ENCODE data around the gene ITM2C. TPM values are rescaled to one million over a fixed set of nuclear protein-coding genes. Genes with fewer than 3 reads are reported as not detected.

ITM2C gene
- total RNA-seq, 5 donors from 2014 or later (not counting 1 experiment from before 2014, with no cell fraction given), result 21.9 to 41.2 (median 34.8) TPM

DNA sequence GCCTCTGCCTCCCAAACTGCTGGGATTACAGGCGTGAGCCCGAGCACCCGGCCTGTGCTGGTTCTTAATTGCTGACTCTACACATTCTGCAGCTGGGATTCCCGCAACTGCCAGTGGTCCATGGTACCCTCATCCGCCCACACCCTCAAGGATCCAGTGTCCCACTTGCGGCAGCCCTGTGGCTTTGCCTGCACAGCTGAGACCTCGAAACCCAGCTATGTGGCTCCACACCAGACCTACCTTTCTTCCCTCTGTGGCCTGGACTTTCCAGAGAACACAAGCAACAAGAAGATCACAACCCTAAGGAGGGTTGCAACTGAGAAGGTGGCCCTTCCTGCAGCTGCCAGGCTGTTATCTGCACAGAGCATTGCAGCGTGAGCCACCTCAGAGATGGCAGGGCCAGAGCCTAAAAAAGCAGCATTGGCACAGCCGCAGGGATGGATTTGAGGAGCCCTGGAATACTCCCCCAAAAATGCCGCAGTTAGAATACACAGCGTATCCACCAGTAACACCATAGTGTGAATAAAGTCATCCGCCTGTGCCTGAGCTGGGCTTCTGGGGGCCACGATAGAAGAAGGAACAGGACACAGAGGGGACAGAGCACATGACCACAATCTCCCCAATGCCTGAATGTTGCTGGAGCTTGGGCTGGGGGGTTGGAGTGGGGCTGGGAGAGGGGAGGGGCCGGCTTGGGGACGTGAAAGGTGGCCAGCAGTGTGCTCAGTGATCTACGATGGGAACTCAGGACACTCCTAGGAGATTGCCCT, 58.4 kb downstream of the ITM2C start:
- Mint-ChIP-seq H3K4me1 (peaks cover 35 to 72% (median 67%) of the 10 kb centered on the region in 3 donors), H3K4me3 (peak overlapping the region; percentile 22 to 86 (median 83)), H3K9me3 (no peaks in the 10 kb centered on the region), H3K27me3 (peaks cover 0 to 5% of the 10 kb centered on the region in 2 donors), H3K36me3 (peaks cover 4% of the 10 kb centered on the region), H3K27ac (peak overlapping the region; percentile 57 to 71)
- Histone ChIP-seq H3K4me3 (ENCODE audit: control insufficient read depth in 1 of 2, extremely low read depth in 1 of 2, low read length in 1 of 2) (no peak overlapping the region), H3K4me1 (ENCODE audit: control insufficient read depth in 1 of 2, extremely low read depth in 1 of 2, insufficient read depth in 2 of 2, low read length in 2 of 2) (peaks cover 0 to 42% of the 10 kb centered on the region in 2 experiments), H3K9me3 (no peaks in the 10 kb centered on the region), H3K27me3 (replicated peaks in 1 of 2; ENCODE audit: control insufficient read depth in 2 of 2, extremely low read depth in 1 of 2, insufficient read depth in 2 of 2, low read length in 1 of 2) (peaks cover 0 to 21% of the 10 kb centered on the region in 2 experiments), H3K36me3 (ENCODE audit: control insufficient read depth in 2 of 2, extremely low read depth in 1 of 2, insufficient read depth in 1 of 2, low read length in 1 of 2) (no peaks in the 10 kb centered on the region), H3K27ac (ENCODE audit: low read length) (no peak overlapping the region)
- CTCF ChIA-PET, result interaction anchor here (0.6 to 0.9 kb wide), 4 partner anchors 15 to 441 kb away, joined by 3 to 5 read pairs (median 4); no protein-coding TSS in a partner anchor
- POLR2A ChIA-PET, result no interaction called here
- DNase-seq, result no peak
- no peak for ATAC-seq (replicated peaks in 1 of 4)
- 91% methylated on average over 8 of the region's 16 CpGs for WGBS (ENCODE audit: insufficient coverage)

DNA sequence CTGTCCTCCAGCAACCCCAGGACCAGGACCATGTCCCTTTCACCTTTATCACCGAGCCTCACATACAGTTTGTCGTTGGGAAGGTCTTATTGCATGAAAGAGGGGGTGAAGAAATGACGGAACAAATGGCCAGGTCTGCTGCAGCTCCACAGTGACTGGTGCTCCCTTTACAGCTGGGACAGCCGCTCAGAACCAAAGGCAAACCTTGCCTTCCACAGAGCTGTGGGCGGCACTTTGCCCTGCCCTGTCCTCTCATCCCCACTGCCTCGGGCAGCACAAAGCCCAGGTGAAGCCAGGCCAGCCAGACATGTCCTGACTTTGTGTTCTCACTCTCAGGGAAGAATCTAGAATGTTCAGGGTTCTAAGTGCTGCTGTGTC, 59.3 kb downstream of the ITM2C start:
- H3K9me3 ChIP-seq, result no peaks in the 10 kb centered on the region
- Mint-ChIP-seq H3K36me3 (peaks cover 4% of the 10 kb centered on the region), H3K27me3 (peaks cover 0 to 3% of the 10 kb centered on the region in 2 donors), H3K27ac (peak overlapping the region; percentile 92), H3K4me1 (peaks cover 35 to 63% (median 58%) of the 10 kb centered on the region in 3 donors), H3K9me3 (no peaks in the 10 kb centered on the region), H3K4me3 (peak overlapping the region; percentile 83 to 86 (median 85))
- peak overlapping the region; percentile 63 for H3K27ac ChIP-seq (ENCODE audit: low read length)
- DNase-seq (no peak), ATAC-seq (replicated peaks in 1 of 4) (peak in 1 of 4 experiments; percentile 2)
- WGBS (ENCODE audit: insufficient coverage), result 77% methylated on average over 3 of the region's 6 CpGs
- H3K27me3 ChIP-seq (replicated peaks in 1 of 2; ENCODE audit: control insufficient read depth in 2 of 2, extremely low read depth in 1 of 2, insufficient read depth in 2 of 2, low read length in 1 of 2), result peaks cover 0 to 21% of the 10 kb centered on the region in 2 experiments
- H3K36me3 ChIP-seq (ENCODE audit: control insufficient read depth in 2 of 2, extremely low read depth in 1 of 2, insufficient read depth in 1 of 2, low read length in 1 of 2), result no peaks in the 10 kb centered on the region
- ChIA-PET POLR2A (interaction anchor here in 1 of 2 donors (0.6 kb wide), 1 partner anchor 90 kb away, joined by 3 read pairs; no protein-coding TSS in a partner anchor), CTCF (interaction anchor here (0.5 to 1.5 kb wide), 8 partner anchors 57 to 1750 kb away, joined by 3 to 6 read pairs (median 3); partner anchors contain the start of gene ITM2C (in 1 of the 2))
- peak overlapping the region; percentile 60 to 71 for H3K4me3 ChIP-seq (ENCODE audit: control insufficient read depth in 1 of 2, extremely low read depth in 1 of 2, low read length in 1 of 2)
- H3K4me1 ChIP-seq (ENCODE audit: control insufficient read depth in 1 of 2, extremely low read depth in 1 of 2, insufficient read depth in 2 of 2, low read length in 2 of 2), result peaks cover 0 to 42% of the 10 kb centered on the region in 2 experiments

DNA sequence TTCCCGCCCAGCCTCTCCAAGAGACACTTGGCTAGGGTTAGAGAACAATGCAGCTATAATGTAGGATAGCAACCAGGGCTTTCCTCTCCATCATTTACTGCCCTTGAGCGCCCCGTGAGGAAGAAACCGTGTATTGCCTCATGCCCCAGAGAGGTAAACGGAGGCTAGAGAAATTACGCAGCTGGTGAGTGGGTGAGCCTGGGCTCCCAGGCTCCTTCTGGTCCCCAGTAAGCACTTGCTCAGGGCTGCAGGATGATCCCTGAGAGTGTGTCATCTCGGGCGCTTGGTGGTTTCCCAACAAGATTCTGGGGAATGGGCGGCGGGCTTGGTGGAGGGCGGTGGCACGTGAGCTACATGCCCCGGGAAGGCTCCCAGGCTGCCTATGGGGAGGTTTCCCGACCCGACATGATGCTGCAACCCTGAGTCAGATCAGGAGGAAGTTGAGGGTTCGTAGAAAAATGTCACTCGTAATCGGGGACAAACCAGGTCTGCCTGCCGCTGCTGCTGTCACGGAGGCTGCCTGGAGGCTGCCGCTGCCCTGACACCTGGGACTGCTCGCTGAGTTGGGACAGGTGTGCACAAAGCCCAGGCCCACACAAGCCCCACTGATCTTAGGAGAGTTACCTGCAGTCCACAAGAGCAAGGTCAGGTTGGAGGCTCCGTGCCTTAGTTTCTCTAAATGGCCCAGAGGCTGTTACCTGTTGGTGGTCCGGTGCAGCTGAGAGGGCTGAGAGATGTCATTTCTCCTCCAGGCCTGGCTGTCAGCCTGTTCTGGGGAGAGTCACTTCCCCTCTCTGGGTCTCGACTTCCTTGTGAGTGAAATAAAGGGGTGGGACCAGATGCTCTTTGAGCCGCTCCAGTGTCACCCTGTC, 60.0 kb downstream of the ITM2C start, which contains the start of gene GPR55:
GPR55 (minus strand) TSS at position 773 of the 872 bp plus-strand sequence. CDS start 14,280 bp downstream, outside the sequence.
- peaks cover 0 to 42% of the 10 kb centered on the region in 2 experiments for H3K4me1 ChIP-seq (ENCODE audit: control insufficient read depth in 1 of 2, extremely low read depth in 1 of 2, insufficient read depth in 2 of 2, low read length in 2 of 2)
- H3K9me3 Mint-ChIP-seq, result no peaks in the 10 kb centered on the region
- H3K36me3 Mint-ChIP-seq, result peaks cover 4% of the 10 kb centered on the region
- H3K27me3 Mint-ChIP-seq, result peaks cover 0 to 2% of the 10 kb centered on the region in 2 donors
- H3K36me3 ChIP-seq (ENCODE audit: control insufficient read depth in 2 of 2, extremely low read depth in 1 of 2, insufficient read depth in 1 of 2, low read length in 1 of 2), result no peaks in the 10 kb centered on the region
- peak within 1 kb of the TSS; percentile 92 for H3K27ac Mint-ChIP-seq
- DNase-seq (peak in 26 of 35 experiments; percentile 15 to 61 (median 32)), ATAC-seq (replicated peaks in 1 of 4) (peak; percentile 78 to 83 (median 80))
- peaks cover 35 to 59% (median 55%) of the 10 kb centered on the region in 3 donors for H3K4me1 Mint-ChIP-seq
- H3K4me3 Mint-ChIP-seq, result peak within 1 kb of the TSS; percentile 83 to 86 (median 85)
- H3K27me3 ChIP-seq (replicated peaks in 1 of 2; ENCODE audit: control insufficient read depth in 2 of 2, extremely low read depth in 1 of 2, insufficient read depth in 2 of 2, low read length in 1 of 2), result peaks cover 0 to 22% of the 10 kb centered on the region in 2 experiments
- 17% methylated on average over 18 of the region's 26 CpGs for WGBS (ENCODE audit: insufficient coverage)
- POLR2A ChIA-PET, result no interaction called here
- peak within 1 kb of the TSS; percentile 63 for H3K27ac ChIP-seq (ENCODE audit: low read length)
- peak within 1 kb of the TSS; percentile 60 to 71 for H3K4me3 ChIP-seq (ENCODE audit: control insufficient read depth in 1 of 2, extremely low read depth in 1 of 2, low read length in 1 of 2)
- CTCF ChIA-PET, result interaction anchor here in 1 of 2 donors (0.5 to 1.5 kb wide), 8 partner anchors 57 to 1750 kb away, joined by 3 to 6 read pairs (median 3); partner anchors contain the start of gene ITM2C
- no peaks in the 10 kb centered on the region for H3K9me3 ChIP-seq

DNA sequence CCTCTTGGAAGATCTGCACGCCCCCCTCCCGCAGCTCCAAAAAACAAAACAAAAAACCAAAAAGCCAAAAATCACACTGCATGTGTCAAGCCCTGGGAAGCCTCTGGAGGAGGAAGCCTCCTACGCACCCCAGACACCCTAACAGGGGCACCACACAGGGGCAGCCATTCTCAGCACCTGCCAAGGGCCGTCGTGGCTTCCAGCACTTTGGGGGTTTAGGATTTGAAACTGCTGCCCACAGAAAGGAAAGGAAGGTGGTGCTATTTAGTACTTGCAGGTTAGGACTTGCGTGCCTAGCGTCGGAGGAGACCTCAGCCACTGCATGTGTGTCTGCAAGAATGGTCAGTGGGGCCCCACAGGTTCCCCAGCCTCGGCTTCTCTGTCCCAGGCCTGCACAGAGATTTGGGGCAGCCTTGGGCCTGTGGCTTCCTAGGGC, 60.7 kb downstream of the ITM2C start:
- Mint-ChIP-seq H3K4me3 (peak overlapping the region; percentile 83 to 86 (median 85)), H3K27me3 (no peaks in the 10 kb centered on the region), H3K9me3 (no peaks in the 10 kb centered on the region), H3K4me1 (peaks cover 29 to 53% (median 49%) of the 10 kb centered on the region in 3 donors), H3K27ac (peak overlapping the region; percentile 92), H3K36me3 (peaks cover 4% of the 10 kb centered on the region)
- Histone ChIP-seq H3K4me1 (ENCODE audit: control insufficient read depth in 1 of 2, extremely low read depth in 1 of 2, insufficient read depth in 2 of 2, low read length in 2 of 2) (peaks cover 0 to 45% of the 10 kb centered on the region in 2 experiments), H3K36me3 (ENCODE audit: control insufficient read depth in 2 of 2, extremely low read depth in 1 of 2, insufficient read depth in 1 of 2, low read length in 1 of 2) (no peaks in the 10 kb centered on the region), H3K27me3 (replicated peaks in 1 of 2; ENCODE audit: control insufficient read depth in 2 of 2, extremely low read depth in 1 of 2, insufficient read depth in 2 of 2, low read length in 1 of 2) (peaks cover 0 to 26% of the 10 kb centered on the region in 2 experiments), H3K4me3 (ENCODE audit: control insufficient read depth in 1 of 2, extremely low read depth in 1 of 2, low read length in 1 of 2) (peak overlapping the region; percentile 60 to 71), H3K27ac (ENCODE audit: low read length) (peak overlapping the region; percentile 63), H3K9me3 (no peaks in the 10 kb centered on the region)
- CTCF ChIA-PET, result no interaction called here
- DNase-seq (peak in 3 of 35 experiments; percentile 9 to 32 (median 17)), ATAC-seq (replicated peaks in 1 of 4) (peak in 3 of 4 experiments; percentile 10 to 44 (median 12))
- 61% methylated on average over 6 of the region's 9 CpGs for WGBS (ENCODE audit: insufficient coverage)
- POLR2A ChIA-PET, result interaction anchor here in 1 of 2 donors (0.5 kb wide), 1 partner anchor 97 kb away, joined by 10 read pairs; no protein-coding TSS in a partner anchor

DNA sequence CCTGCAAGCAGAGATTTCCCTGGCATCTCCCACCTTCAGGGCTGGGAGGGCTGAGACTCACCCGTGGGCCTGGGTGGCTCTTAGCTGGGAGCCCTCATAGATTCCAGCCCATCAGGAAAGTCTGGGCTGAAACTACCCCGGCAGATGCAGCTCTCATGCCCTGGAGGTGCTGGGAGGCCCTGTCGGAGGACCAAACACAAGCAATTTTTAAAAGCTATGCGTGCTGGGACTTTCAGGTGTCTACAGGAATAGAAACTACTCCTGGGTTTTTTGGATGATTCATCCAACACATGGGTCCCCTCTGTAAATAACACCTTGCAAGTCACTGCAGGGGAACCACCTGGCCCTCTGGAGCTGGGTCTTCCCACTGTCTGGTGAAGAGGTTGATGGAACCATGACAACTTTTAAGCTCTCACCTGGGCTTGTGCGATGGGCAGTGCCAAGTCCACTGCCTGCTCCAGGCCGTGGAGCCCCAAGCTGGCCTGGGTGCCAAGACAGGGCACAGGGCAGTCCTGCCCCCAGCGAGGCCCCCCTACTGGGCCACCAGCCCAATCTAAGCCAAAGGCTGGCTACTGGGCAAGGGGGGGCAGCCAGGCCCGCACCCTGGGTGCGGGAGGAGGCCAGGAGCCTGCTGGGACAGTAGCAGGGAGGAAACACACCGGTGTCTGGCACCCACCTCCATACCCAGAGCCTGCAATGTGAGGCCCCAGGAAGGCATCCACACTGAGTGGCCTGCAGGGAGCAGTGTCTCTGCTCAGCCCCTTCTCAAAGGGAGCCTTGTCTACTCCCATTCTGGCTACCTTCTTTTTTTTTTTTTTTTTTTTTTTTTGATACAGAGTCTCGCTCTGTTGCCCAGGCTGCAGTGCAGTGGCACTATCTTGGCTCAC, 61.4 kb downstream of the ITM2C start:
- H3K27me3 Mint-ChIP-seq, result no peaks in the 10 kb centered on the region
- 58% methylated on average over 7 of the region's 11 CpGs for WGBS (ENCODE audit: insufficient coverage)
- ChIA-PET CTCF (interaction anchor here in 1 of 2 donors (0.7 kb wide), 1 partner anchor 99 kb away, joined by 3 read pairs; no protein-coding TSS in a partner anchor), POLR2A (interaction anchor here in 1 of 2 donors (0.5 kb wide), 1 partner anchor 96 kb away, joined by 10 read pairs; no protein-coding TSS in a partner anchor)
- H3K4me3 Mint-ChIP-seq, result peak overlapping the region in 1 of 3 donors; percentile 83
- peak overlapping the region; percentile 63 for H3K27ac ChIP-seq (ENCODE audit: low read length)
- H3K4me1 ChIP-seq (ENCODE audit: control insufficient read depth in 1 of 2, extremely low read depth in 1 of 2, insufficient read depth in 2 of 2, low read length in 2 of 2), result peaks cover 0 to 49% of the 10 kb centered on the region in 2 experiments
- peaks cover 23 to 51% (median 46%) of the 10 kb centered on the region in 3 donors for H3K4me1 Mint-ChIP-seq
- peak overlapping the region; percentile 55 to 92 for H3K27ac Mint-ChIP-seq
- ATAC-seq (replicated peaks in 1 of 4) (no peak), DNase-seq (peak in 1 of 35 experiments; percentile 29)
- H3K9me3 Mint-ChIP-seq, result no peaks in the 10 kb centered on the region
- H3K4me3 ChIP-seq (ENCODE audit: control insufficient read depth in 1 of 2, extremely low read depth in 1 of 2, low read length in 1 of 2), result no peak overlapping the region
- peaks cover 4% of the 10 kb centered on the region for H3K36me3 Mint-ChIP-seq
- peaks cover 0 to 26% of the 10 kb centered on the region in 2 experiments for H3K27me3 ChIP-seq (replicated peaks in 1 of 2; ENCODE audit: control insufficient read depth in 2 of 2, extremely low read depth in 1 of 2, insufficient read depth in 2 of 2, low read length in 1 of 2)
- H3K36me3 ChIP-seq (ENCODE audit: control insufficient read depth in 2 of 2, extremely low read depth in 1 of 2, insufficient read depth in 1 of 2, low read length in 1 of 2), result no peaks in the 10 kb centered on the region
- H3K9me3 ChIP-seq, result no peaks in the 10 kb centered on the region
